Coronary artery (tissue), 2 donors: ENCODE results near the gene PRMT3.

Experiments
- DNase-seq: peaks from one replicate; pipeline ENCODE4 v3.0.0-alpha.2; 2017; ENCODE audit warnings: low spot score
- H3K27ac ChIP-seq, 2 donors: fragments of 200-600 bp; sonication (generic); one replicate each; pipeline ENCODE4 v1.5.1; 2016 to 2019
- H3K4me3 ChIP-seq: fragments of 200-600 bp; sonication (generic); 2 replicates; pipeline ENCODE4 v1.5.1; 2016; ENCODE audit warnings: mild to moderate bottlenecking, moderate library complexity
- CTCF ChIP-seq: fragments of 200-600 bp; sonication (generic); IDR thresholded peaks from one replicate; pipeline ENCODE4 v1.5.1; 2019; ENCODE audit warnings: antibody characterized with exemption

The PRMT3 gene

GRCh38 chr11:20512869-20513268 is 125.4 kb downstream of the PRMT3 start:
- no peak for DNase-seq
- Histone ChIP-seq H3K4me3 (no peak overlapping the region), H3K27ac (no peak overlapping the region)
- no peak for TF ChIP-seq CTCF

- Histone ChIP-seq H3K27ac (no peak overlapping the region), H3K4me3 (no peak overlapping the region)
- TF ChIP-seq CTCF: no peak
- DNase-seq: no peak
These were observed 130.9 kb downstream of the PRMT3 start for GRCh38 chr11:20518323-20518834.

- no peak for TF ChIP-seq CTCF
- no peak overlapping the region for H3K27ac ChIP-seq
- H3K4me3 ChIP-seq: no peak overlapping the region
- DNase-seq: no peak
These were observed 135.0 kb downstream of the PRMT3 start for GRCh38 chr11:20522536-20522935.

GRCh38 chr11:20529757-20530156 is 142.2 kb downstream of the PRMT3 start:
- TF ChIP-seq CTCF: no peak
- no peak for DNase-seq
- no peak overlapping the region for H3K27ac ChIP-seq
- no peak overlapping the region for H3K4me3 ChIP-seq

- DNase-seq: no peak
- Histone ChIP-seq H3K27ac (no peak overlapping the region), H3K4me3 (no peak overlapping the region)
- TF ChIP-seq CTCF: no peak
These were observed 143.6 kb downstream of the PRMT3 start for GRCh38 chr11:20530942-20531703.

GRCh38 chr11:20535271-20535881 is 147.9 kb downstream of the PRMT3 start:
- Histone ChIP-seq H3K4me3 (no peak overlapping the region), H3K27ac (no peak overlapping the region)
- no peak for DNase-seq
- no peak for TF ChIP-seq CTCF

GRCh38 chr11:20536365-20536764 is 148.8 kb downstream of the PRMT3 start:
- TF ChIP-seq CTCF: no peak
- no peak for DNase-seq
- H3K27ac ChIP-seq: no peak overlapping the region
- H3K4me3 ChIP-seq: no peak overlapping the region
